ENCODE measurements around the gene MED13L.

The MED13L gene

GRCh38 chr12:116295327-116296263 is 18.1 kb upstream of the MED13L start:
- Histone ChIP-seq H3K4me3 (ENCODE audit: severe bottlenecking) (no peak overlapping the region), H3K4me1 (ENCODE audit: insufficient read depth, poor library complexity, severe bottlenecking) (no peaks in the 10 kb centered on the region), H3K27ac (ENCODE audit: poor library complexity, severe bottlenecking) (no peak overlapping the region), H3K27me3 (ENCODE audit: insufficient read depth, poor library complexity, severe bottlenecking) (no peaks in the 10 kb centered on the region), H3K36me3 (ENCODE audit: low read depth) (no peaks in the 10 kb centered on the region), H3K9me3 (ENCODE audit: severe bottlenecking) (no peaks in the 10 kb centered on the region)
- no peak for DNase-seq (ENCODE audit: low spot score)
- TF ChIP-seq CTCF (IDR thresholded peaks at IDR 0.05; ENCODE audit: poor library complexity, severe bottlenecking): no peak
- no peak for ATAC-seq (ENCODE audit: low read depth)

- no peak for TF ChIP-seq CTCF (IDR thresholded peaks at IDR 0.05; ENCODE audit: poor library complexity, severe bottlenecking)
- DNase-seq (ENCODE audit: low spot score) (no peak), ATAC-seq (ENCODE audit: low read depth) (no peak)
- H3K27ac ChIP-seq (ENCODE audit: poor library complexity, severe bottlenecking): no peak overlapping the region
- H3K9me3 ChIP-seq (ENCODE audit: severe bottlenecking): no peaks in the 10 kb centered on the region
- H3K4me3 ChIP-seq (ENCODE audit: severe bottlenecking): no peak overlapping the region
- H3K27me3 ChIP-seq (ENCODE audit: insufficient read depth, poor library complexity, severe bottlenecking): no peaks in the 10 kb centered on the region
- no peaks in the 10 kb centered on the region for H3K4me1 ChIP-seq (ENCODE audit: insufficient read depth, poor library complexity, severe bottlenecking)
- H3K36me3 ChIP-seq (ENCODE audit: low read depth): no peaks in the 10 kb centered on the region
These were observed 17.1 kb upstream of the MED13L start for GRCh38 chr12:116294454-116295165.

GRCh38 chr12:116293687-116294453 is 16.4 kb upstream of the MED13L start:
- Histone ChIP-seq H3K27ac (ENCODE audit: poor library complexity, severe bottlenecking) (no peak overlapping the region), H3K4me3 (ENCODE audit: severe bottlenecking) (no peak overlapping the region), H3K36me3 (ENCODE audit: low read depth) (no peaks in the 10 kb centered on the region), H3K4me1 (ENCODE audit: insufficient read depth, poor library complexity, severe bottlenecking) (no peaks in the 10 kb centered on the region), H3K27me3 (ENCODE audit: insufficient read depth, poor library complexity, severe bottlenecking) (no peaks in the 10 kb centered on the region), H3K9me3 (ENCODE audit: severe bottlenecking) (no peaks in the 10 kb centered on the region)
- ATAC-seq (ENCODE audit: low read depth) (no peak), DNase-seq (ENCODE audit: low spot score) (no peak)
- no peak for TF ChIP-seq CTCF (IDR thresholded peaks at IDR 0.05; ENCODE audit: poor library complexity, severe bottlenecking)

- DNase-seq (ENCODE audit: low spot score) (no peak), ATAC-seq (ENCODE audit: low read depth) (no peak)
- Histone ChIP-seq H3K9me3 (ENCODE audit: severe bottlenecking) (no peaks in the 10 kb centered on the region), H3K27me3 (ENCODE audit: insufficient read depth, poor library complexity, severe bottlenecking) (no peaks in the 10 kb centered on the region), H3K4me3 (ENCODE audit: severe bottlenecking) (no peak overlapping the region), H3K4me1 (ENCODE audit: insufficient read depth, poor library complexity, severe bottlenecking) (no peaks in the 10 kb centered on the region), H3K27ac (ENCODE audit: poor library complexity, severe bottlenecking) (no peak overlapping the region), H3K36me3 (ENCODE audit: low read depth) (no peaks in the 10 kb centered on the region)
- no peak for TF ChIP-seq CTCF (IDR thresholded peaks at IDR 0.05; ENCODE audit: poor library complexity, severe bottlenecking)
These were observed 13.7 kb upstream of the MED13L start for GRCh38 chr12:116291218-116291617.
